GM19467 (cell line): Measurements from ENCODE around the gene TEKT2.

Experiments used
- ATAC-seq: cut with Tn5 transposase; IDR thresholded peaks from one replicate; pipeline ENCODE4 v1.9.1; 2021; ENCODE audit warnings: mild to moderate bottlenecking, moderate library complexity; ENCODE audit not compliant: unreplicated experiment

TEKT2 gene

DNA sequence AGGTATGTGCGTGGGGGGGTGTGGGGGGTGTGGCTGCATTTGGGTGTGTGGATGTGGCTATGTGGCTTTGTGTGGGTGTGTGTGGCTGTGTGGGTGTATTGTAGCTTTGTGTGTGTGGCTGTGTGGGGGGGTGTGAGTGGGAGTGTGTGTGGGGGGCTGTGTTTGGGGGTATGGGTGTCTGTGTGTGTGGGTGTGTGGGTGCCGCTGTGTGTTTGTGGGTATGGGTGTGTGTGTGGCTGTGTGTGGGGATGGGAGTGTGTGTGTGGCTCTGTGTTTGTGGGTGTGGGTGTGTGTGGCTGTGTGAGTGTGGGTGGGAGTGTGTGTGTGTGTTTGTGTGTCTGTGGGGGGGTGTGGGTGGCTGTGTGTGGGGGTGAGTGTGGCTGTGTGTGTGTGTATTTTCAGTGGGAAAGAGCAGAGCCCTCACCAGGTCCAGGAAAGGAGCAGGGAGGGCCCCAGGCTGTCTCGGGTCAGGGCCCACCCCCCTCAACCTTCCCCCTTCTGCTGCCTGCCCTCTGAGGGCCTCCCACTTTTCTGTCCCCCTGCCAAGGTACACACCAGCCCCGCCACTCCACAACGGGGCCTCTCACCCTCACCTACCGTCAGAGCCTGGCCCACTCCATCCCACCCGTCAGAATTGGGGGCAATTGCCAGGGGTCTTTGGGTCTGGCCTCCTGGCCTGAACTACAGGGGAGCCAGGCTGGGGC lies 43.1 kb downstream of the TEKT2 start:
- no peak for ATAC-seq

GRCh38 chr1:36128126-36128904 lies 44.4 kb downstream of the TEKT2 start:
- no peak for ATAC-seq

- ATAC-seq, result no peak
These were observed 45.0 kb downstream of the TEKT2 start for GRCh38 chr1:36128905-36129206.

GRCh38 chr1:36132029-36132428 lies 48.1 kb downstream of the TEKT2 start:
- no peak for ATAC-seq

DNA sequence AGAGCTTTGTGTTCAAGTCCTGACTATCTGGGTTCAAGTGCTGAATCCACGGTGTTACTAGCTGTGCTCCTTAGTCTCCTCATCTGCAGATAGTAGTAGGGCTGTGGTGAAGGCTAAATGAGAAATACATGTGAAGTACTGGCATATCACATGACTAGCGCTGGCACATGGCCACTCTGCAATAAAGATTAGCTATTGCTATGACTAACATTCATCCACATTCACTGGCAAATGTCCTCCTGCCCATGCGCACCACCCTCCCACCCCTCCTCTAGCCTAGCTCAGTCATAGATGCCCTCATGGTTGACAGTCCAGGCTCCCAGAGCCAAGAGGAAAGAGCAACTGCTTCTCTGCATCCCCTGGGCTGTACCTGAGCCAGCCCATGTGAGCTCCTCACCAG lies 49.6 kb downstream of the TEKT2 start:
- no peak for ATAC-seq

- no peak for ATAC-seq
These were observed 50.1 kb downstream of the TEKT2 start for GRCh38 chr1:36134031-36134430.

- ATAC-seq, result no peak
These were observed 50.8 kb downstream of the TEKT2 start for GRCh38 chr1:36134505-36135329.

- no peak for ATAC-seq
These were observed 51.4 kb downstream of the TEKT2 start for GRCh38 chr1:36135330-36135667.

DNA sequence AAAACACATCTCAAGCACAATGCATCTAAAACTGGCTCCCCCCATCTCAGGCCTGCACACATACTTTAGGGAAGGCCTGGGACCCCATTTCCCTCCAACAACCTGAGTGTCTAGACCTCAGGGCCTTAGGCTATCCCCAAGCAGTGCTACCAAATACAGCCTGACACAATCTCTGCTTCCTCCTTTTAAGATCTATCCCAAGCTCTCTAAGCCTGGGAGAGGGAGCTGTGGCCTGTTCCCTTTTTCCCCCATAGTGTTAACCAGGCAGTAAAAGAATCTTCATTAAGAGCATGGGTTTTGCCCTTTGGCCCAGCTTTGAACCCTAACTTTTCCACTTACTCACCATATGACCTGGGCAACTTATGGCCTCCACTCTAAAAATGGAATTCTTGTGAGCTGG lies 51.9 kb downstream of the TEKT2 start:
- no peak for ATAC-seq

- ATAC-seq, result no peak
These were observed 52.6 kb downstream of the TEKT2 start for GRCh38 chr1:36136535-36136934.

- no peak for ATAC-seq
These were observed 53.3 kb downstream of the TEKT2 start for GRCh38 chr1:36137226-36137625.

GRCh38 chr1:36137776-36138175 lies 53.9 kb downstream of the TEKT2 start:
- no peak for ATAC-seq
